BJ (cell line): ENCODE data around the gene CRTC2. TPM values are rescaled to one million over a fixed set of nuclear protein-coding genes. Genes with fewer than 3 reads are reported as not detected.

Source experiments
- CTCF ChIA-PET: fragments of 350-600 bp; formaldehyde crosslinking; extraction: SDS; loops from one replicate; lab custom pipeline; 2021; ENCODE audit warnings: antibody characterized with exemption, inconsistent platforms; lab: Yijun Ruan, JAX
- POLR2A ChIA-PET: fragments of 300-600 bp; sonication (Branson Sonifier 250); formaldehyde crosslinking; extraction: SDS; loops from one replicate; lab custom pipeline; 2021; ENCODE audit warnings: antibody characterized with exemption; lab: Charles Lee
- DNase-seq: peaks from one replicate; pipeline ENCODE4 v3.0.0-alpha.2; 2011; ENCODE audit warnings: low read depth
- H3K27me3 ChIP-seq: 2 replicates; pipeline ENCODE4 v1.6.0; 2011; ENCODE audit warnings: low read length; ENCODE audit not compliant: control insufficient read depth, insufficient read depth
- H3K36me3 ChIP-seq: 2 replicates; pipeline ENCODE4 v1.5.1; 2011; ENCODE audit warnings: low read length; ENCODE audit not compliant: control insufficient read depth, insufficient read depth
- H3K4me3 ChIP-seq: 2 replicates; pipeline ENCODE4 v1.5.1; 2011; ENCODE audit warnings: low read depth, mild to moderate bottlenecking, control low read depth, low read length
- CTCF ChIP-seq: IDR thresholded peaks from 2 replicates; pipeline ENCODE4 v1.5.1; 2011; ENCODE audit warnings: low read depth, mild to moderate bottlenecking, control low read depth, inconsistent platforms, low read length, moderate library complexity; ENCODE audit not compliant: insufficient read depth
- polyA plus RNA-seq: library from polyadenylated mRNA; depleted of rRNA; stranded (reverse); fragments of >200 nt; gene quantifications from 2 replicates; pipeline ENCODE4 v1.2.3, GENCODE V29; 2011

CRTC2 gene
- polyA plus RNA-seq, 1 experiment = 25.2 TPM

GRCh38 chr1:153939476-153939875 lies 18.9 kb downstream of the CRTC2 start:
- no peak overlapping the region for H3K4me3 ChIP-seq
- DNase-seq = no peak
- no peaks in the 10 kb centered on the region for H3K27me3 ChIP-seq
- POLR2A ChIA-PET = no interaction called here
- no peak for TF ChIP-seq CTCF
- H3K36me3 ChIP-seq = peaks cover 32% of the 10 kb centered on the region
- CTCF ChIA-PET = interaction anchor here (1.1 to 1.6 kb wide), 2 partner anchors 24 to 93 kb away, joined by 3 to 5 read pairs; partner anchors contain the start of gene SLC39A1

GRCh38 chr1:153938996-153939395 lies 19.4 kb downstream of the CRTC2 start:
- H3K27me3 ChIP-seq = no peaks in the 10 kb centered on the region
- CTCF ChIA-PET = interaction anchor here (0.5 to 1.1 kb wide), 2 partner anchors 40 to 93 kb away, joined by 3 to 4 read pairs; no protein-coding TSS in a partner anchor
- peaks cover 33% of the 10 kb centered on the region for H3K36me3 ChIP-seq
- POLR2A ChIA-PET = no interaction called here
- TF ChIP-seq CTCF = no peak
- no peak overlapping the region for H3K4me3 ChIP-seq
- DNase-seq = no peak

GRCh38 chr1:153937331-153937730 lies 21.1 kb downstream of the CRTC2 start:
- peaks cover 45% of the 10 kb centered on the region for H3K36me3 ChIP-seq
- ChIA-PET POLR2A (no interaction called here), CTCF (interaction anchor here (0.7 kb wide), 1 partner anchor 9 kb away, joined by 3 read pairs; no protein-coding TSS in a partner anchor)
- no peak overlapping the region for H3K4me3 ChIP-seq
- H3K27me3 ChIP-seq = no peaks in the 10 kb centered on the region
- TF ChIP-seq CTCF = no peak
- no peak for DNase-seq

- Histone ChIP-seq H3K36me3 (peaks cover 45% of the 10 kb centered on the region), H3K4me3 (no peak overlapping the region), H3K27me3 (no peaks in the 10 kb centered on the region)
- no peak for TF ChIP-seq CTCF
- CTCF ChIA-PET = no interaction called here
- POLR2A ChIA-PET = no interaction called here
- no peak for DNase-seq
These were observed 22.2 kb downstream of the CRTC2 start for GRCh38 chr1:153936011-153936802.

GRCh38 chr1:153934746-153935145 lies 23.7 kb downstream of the CRTC2 start:
- H3K27me3 ChIP-seq = no peaks in the 10 kb centered on the region
- no peak overlapping the region for H3K4me3 ChIP-seq
- peaks cover 42% of the 10 kb centered on the region for H3K36me3 ChIP-seq
- CTCF ChIA-PET = interaction anchor here (0.7 to 1.5 kb wide), 2 partner anchors 11 kb away, joined by 3 to 5 read pairs; partner anchors contain the start of genes DENND4B and GATAD2B
- no peak for DNase-seq
- no peak for TF ChIP-seq CTCF
- POLR2A ChIA-PET = no interaction called here
